ENCODE measurements around the gene ENDOV. TPM values are rescaled to one million over a fixed set of nuclear protein-coding genes. Genes with fewer than 3 reads are reported as not detected.

The ENDOV gene
- total RNA-seq, 4 donors from 2014 or later: 12.4 to 17.7 (median 15.4) TPM

GRCh38 chr17:80439499-80439898 lies 24.5 kb downstream of the ENDOV start:
- no peak for TF ChIP-seq EP300 (IDR thresholded peaks at IDR 0.05)
- TF ChIP-seq CTCF (IDR thresholded peaks at IDR 0.05): no peak
- TF ChIP-seq POLR2AphosphoS5 (IDR thresholded peaks at IDR 0.05): no peak
- TF ChIP-seq POLR2A (IDR thresholded peaks at IDR 0.05): no peak
- WGBS, 2 donors (ENCODE audit: low coverage in 1 of 2): 67% methylated on average over 3 of the region's 9 CpGs; no CpG with 5 or more reads in 1 of the 2 donors
- Histone ChIP-seq H3K9me3 (no peaks in the 10 kb centered on the region), H3K4me3 (no peak overlapping the region), H3K36me3 (peaks cover 0 to 24% of the 10 kb centered on the region in 2 donors), H3K27ac (no peak overlapping the region), H3K27me3 (peaks cover 8% of the 10 kb centered on the region), H3K4me1 (no peaks in the 10 kb centered on the region)
- ATAC-seq: no peak

GRCh38 chr17:80441133-80441578 lies 26.2 kb downstream of the ENDOV start:
- H3K4me1 ChIP-seq: no peaks in the 10 kb centered on the region
- H3K9me3 ChIP-seq: no peaks in the 10 kb centered on the region
- no peak overlapping the region for H3K4me3 ChIP-seq
- WGBS, 2 donors (ENCODE audit: low coverage in 1 of 2): 13 to 26% methylated on average over 3 to 13 of the region's 14 CpGs
- no peak overlapping the region for H3K27ac ChIP-seq
- peaks cover 8% of the 10 kb centered on the region for H3K27me3 ChIP-seq
- no peak for ATAC-seq
- no peak for TF ChIP-seq POLR2A (IDR thresholded peaks at IDR 0.05)
- TF ChIP-seq EP300 (IDR thresholded peaks at IDR 0.05): no peak
- TF ChIP-seq CTCF (IDR thresholded peaks at IDR 0.05): no peak
- TF ChIP-seq POLR2AphosphoS5 (IDR thresholded peaks at IDR 0.05): no peak
- peaks cover 0 to 24% of the 10 kb centered on the region in 2 donors for H3K36me3 ChIP-seq

DNA sequence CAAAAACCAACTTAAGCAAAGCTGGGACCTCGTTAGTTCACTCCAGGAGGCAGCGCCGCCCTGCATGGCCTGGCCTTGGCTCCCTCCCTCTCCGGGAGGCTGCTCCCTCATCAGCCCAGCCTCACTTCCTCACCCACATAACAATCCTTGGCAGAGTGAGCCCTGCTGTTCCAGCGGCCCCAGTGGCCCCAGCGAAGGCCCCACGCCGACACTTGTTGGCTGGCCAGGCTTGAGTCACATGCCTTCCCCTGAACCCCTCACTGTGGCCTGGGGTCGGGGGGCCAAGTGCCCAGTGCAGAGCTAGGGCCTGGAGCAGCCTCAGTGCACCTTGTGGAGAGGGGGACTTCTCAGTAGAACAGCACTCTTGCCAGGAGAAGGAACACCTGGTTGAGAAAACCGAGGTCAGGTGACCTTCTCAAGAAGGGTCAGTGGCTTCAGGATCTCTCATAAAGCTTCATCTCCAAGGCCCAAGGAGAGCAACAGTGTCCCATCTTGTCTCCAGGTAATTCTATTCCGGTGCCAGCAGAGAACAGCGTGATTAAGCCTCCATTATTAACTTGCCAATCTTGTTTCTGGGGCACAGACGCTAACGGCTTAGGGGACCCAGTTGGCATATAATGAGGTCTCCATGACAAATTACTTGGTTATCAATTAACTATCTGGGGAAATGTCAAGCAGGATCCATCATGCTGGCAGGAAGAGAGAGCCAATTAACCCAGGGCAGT lies 26.8 kb downstream of the ENDOV start:
- no peaks in the 10 kb centered on the region for H3K9me3 ChIP-seq
- peaks cover 0 to 22% of the 10 kb centered on the region in 2 donors for H3K36me3 ChIP-seq
- no peak for ATAC-seq
- H3K27me3 ChIP-seq: peaks cover 8% of the 10 kb centered on the region
- 90 to 100% methylated on average over 1 to 2 of the region's 14 CpGs for WGBS, 2 donors (ENCODE audit: low coverage in 1 of 2)
- no peak overlapping the region for H3K27ac ChIP-seq
- no peak overlapping the region for H3K4me3 ChIP-seq
- H3K4me1 ChIP-seq: no peaks in the 10 kb centered on the region
- no peak for TF ChIP-seq CTCF (IDR thresholded peaks at IDR 0.05)
- TF ChIP-seq EP300 (IDR thresholded peaks at IDR 0.05): no peak
- TF ChIP-seq POLR2AphosphoS5 (IDR thresholded peaks at IDR 0.05): no peak
- TF ChIP-seq POLR2A (IDR thresholded peaks at IDR 0.05): no peak

DNA sequence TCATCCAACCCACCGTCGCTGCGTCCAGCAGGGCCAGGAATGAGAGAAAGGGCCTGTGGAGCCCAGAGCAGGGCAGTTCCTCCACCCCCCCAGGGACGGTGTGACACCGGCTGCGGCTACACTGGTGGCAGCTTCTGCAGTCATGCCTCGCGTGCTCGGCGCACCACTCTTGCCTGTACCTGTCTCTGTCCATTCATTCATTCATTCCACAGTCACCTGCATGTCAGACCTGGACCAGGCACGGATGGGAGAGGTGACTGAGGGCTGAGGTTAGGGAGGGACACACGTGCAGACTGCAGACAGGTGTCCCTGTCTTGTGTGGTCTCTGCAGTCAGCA lies 27.3 kb downstream of the ENDOV start:
- no peak overlapping the region for H3K4me3 ChIP-seq
- no peaks in the 10 kb centered on the region for H3K9me3 ChIP-seq
- H3K27ac ChIP-seq: no peak overlapping the region
- H3K36me3 ChIP-seq: peaks cover 0 to 16% of the 10 kb centered on the region in 2 donors
- WGBS, 2 donors (ENCODE audit: low coverage in 1 of 2): 71 to 87% methylated on average over 1 to 9 of the region's 12 CpGs
- no peak for TF ChIP-seq POLR2A (IDR thresholded peaks at IDR 0.05)
- no peak for TF ChIP-seq CTCF (IDR thresholded peaks at IDR 0.05)
- no peak for TF ChIP-seq EP300 (IDR thresholded peaks at IDR 0.05)
- no peak for TF ChIP-seq POLR2AphosphoS5 (IDR thresholded peaks at IDR 0.05)
- H3K27me3 ChIP-seq: peaks cover 8% of the 10 kb centered on the region
- no peak for ATAC-seq
- H3K4me1 ChIP-seq: no peaks in the 10 kb centered on the region

DNA sequence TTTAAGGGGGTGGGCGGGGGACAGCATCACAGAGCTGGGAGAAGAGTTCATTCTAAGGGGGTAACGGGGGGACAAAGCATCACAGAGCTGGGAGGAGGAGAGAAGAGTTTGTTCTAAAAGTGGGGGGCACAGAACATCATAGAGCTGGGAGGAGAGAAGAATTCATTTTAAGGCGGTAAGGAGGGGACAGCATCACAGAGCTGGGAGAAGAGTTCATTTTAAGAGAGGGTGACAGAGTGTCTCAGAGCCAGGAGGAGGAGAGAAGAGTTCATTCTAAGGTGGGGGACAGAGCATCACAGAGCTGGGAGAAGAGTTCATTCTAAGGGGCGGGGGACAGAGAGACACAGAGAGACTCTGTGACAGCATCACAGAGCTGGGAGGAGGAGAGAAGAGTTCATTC lies 27.8 kb downstream of the ENDOV start:
- Histone ChIP-seq H3K9me3 (no peaks in the 10 kb centered on the region), H3K27ac (no peak overlapping the region), H3K4me1 (no peaks in the 10 kb centered on the region), H3K36me3 (peaks cover 0 to 12% of the 10 kb centered on the region in 2 donors), H3K4me3 (no peak overlapping the region), H3K27me3 (peaks cover 8% of the 10 kb centered on the region)
- WGBS, 2 donors (ENCODE audit: low coverage in 1 of 2): 93 to 100% methylated on average over 2 to 4 of the region's 4 CpGs
- no peak for TF ChIP-seq CTCF (IDR thresholded peaks at IDR 0.05)
- TF ChIP-seq POLR2AphosphoS5 (IDR thresholded peaks at IDR 0.05): no peak
- ATAC-seq: no peak
